GM12878 (cell line): Measurements from ENCODE around the gene CCNA2. TPM values are rescaled to one million over a fixed set of nuclear protein-coding genes. Genes with fewer than 3 reads are reported as not detected.

Experiments used
- CBX3 ChIP-seq: fragments of 200-600 bp; sonication (generic); IDR thresholded peaks from 2 replicates; pipeline ENCODE4 v1.6.1; 2016; ENCODE audit warnings: low read depth, borderline replicate concordance
- DPF2 ChIP-seq: fragments of 450-650 bp; IDR thresholded peaks from 2 replicates; pipeline ENCODE4 v1.6.1; 2017; ENCODE audit warnings: mild to moderate bottlenecking
- EGR1 ChIP-seq, 2 experiments: IDR thresholded peaks; 1 replicate in 1 of 2; 2 replicates in 1 of 2; pipeline ENCODE4 v1.6.1; 2011 to 2012; ENCODE audit warnings: low read depth in 2 of 2, low read length in 2 of 2, borderline replicate concordance in 1 of 2, mild to moderate bottlenecking in 1 of 2, moderate library complexity in 1 of 2
- FOXK2 ChIP-seq: fragments of 450-650 bp; IDR thresholded peaks from 2 replicates; pipeline ENCODE4 v1.6.1; 2017; ENCODE audit warnings: mild to moderate bottlenecking, moderate library complexity
- MLLT1 ChIP-seq: fragments of 450-650 bp; IDR thresholded peaks from 2 replicates; pipeline ENCODE4 v1.6.1; 2016; ENCODE audit warnings: mild to moderate bottlenecking
- MYB ChIP-seq: fragments of 150-350 bp; IDR thresholded peaks from 2 replicates; pipeline ENCODE4 v1.6.1; 2014; ENCODE audit warnings: mild to moderate bottlenecking, low read depth, low read length, borderline replicate concordance
- NR2C2 ChIP-seq: IDR thresholded peaks from 2 replicates; pipeline ENCODE4 v1.6.1; 2011; ENCODE audit warnings: borderline replicate concordance, low read depth; ENCODE audit not compliant: control insufficient read depth, insufficient read length
- POLR2A ChIP-seq: IDR thresholded peaks from 2 replicates; pipeline ENCODE4 v1.6.1; 2011; ENCODE audit warnings: low read depth, mild to moderate bottlenecking, low read length
- POU2F2 ChIP-seq: IDR thresholded peaks from 3 replicates; pipeline ENCODE4 v1.6.1; 2011; ENCODE audit warnings: low read depth, mild to moderate bottlenecking, low read length, borderline replicate concordance
- RAD51 ChIP-seq: fragments of 450-650 bp; IDR thresholded peaks from 2 replicates; pipeline ENCODE4 v1.6.1; 2016; ENCODE audit warnings: moderate library complexity, mild to moderate bottlenecking, inconsistent platforms
- RFX5 ChIP-seq: IDR thresholded peaks from 2 replicates; pipeline ENCODE4 v1.6.1; 2011; ENCODE audit warnings: low read depth, low read length, improper control_type of control experiment
- STAT1 ChIP-seq: fragments of 450-650 bp; conservative IDR thresholded peaks from 2 replicates; pipeline ENCODE4 v1.6.1; 2014; ENCODE audit warnings: antibody characterized with exemption, mild to moderate bottlenecking
- SUZ12 ChIP-seq: fragments of 200-600 bp; sonication (generic); IDR thresholded peaks from one replicate; pipeline ENCODE4 v1.6.1; 2018; ENCODE audit warnings: antibody characterized with exemption, mild to moderate bottlenecking; ENCODE audit not compliant: unreplicated experiment
- TAF1 ChIP-seq: IDR thresholded peaks from 2 replicates; pipeline ENCODE4 v1.6.1; 2011; ENCODE audit warnings: mild to moderate bottlenecking, low read depth, low read length, borderline replicate concordance
- ZNF217 ChIP-seq: fragments of 450-650 bp; IDR thresholded peaks from 2 replicates; pipeline ENCODE4 v1.6.1; 2017; ENCODE audit warnings: antibody characterized with exemption, mild to moderate bottlenecking
- ZNF687 ChIP-seq: fragments of 450-650 bp; IDR thresholded peaks from 2 replicates; pipeline ENCODE4 v1.6.1; 2017; ENCODE audit warnings: mild to moderate bottlenecking, moderate library complexity
- ZSCAN29 ChIP-seq: fragments of 450-650 bp; IDR thresholded peaks from 2 replicates; pipeline ENCODE4 v1.6.1; 2017; ENCODE audit warnings: mild to moderate bottlenecking, moderate library complexity
- polyA plus RNA-seq, 11 experiments: library from polyadenylated mRNA; depleted of rRNA in 4 of 11; unstranded in 6 of 11; stranded (reverse) in 5 of 11; fragments of >200 nt; fragmentation: Nextera tagmentation in 4 of 11; fragmentation: Illumina TruSeq in 1 of 11; extraction: Ambion mirVana in 4 of 11; extraction: Trizol in 1 of 11; gene quantifications; 1 replicate in 1 of 11; 2 replicates in 10 of 11; pipeline versions ENCODE4 v1.2.1 to v1.2.3, GENCODE V29; 2011 to 2016; ENCODE audit warnings: inconsistent platforms in 2 of 11, missing spikeins in 2 of 11, low read depth in 1 of 11
- total RNA-seq, 4 experiments: library from RNA; depleted of rRNA in 3 of 4; stranded (reverse); fragments of >200 nt in 3 of 4; fragmentation: Illumina TruSeq in 1 of 4; extraction: Trizol in 1 of 4; gene quantifications; 2 replicates each; pipeline versions ENCODE4 v1.2.1 to v1.2.3, GENCODE V29; 2013 to 2021
- TF ChIP-seq, protein P1 (sequence below): IDR thresholded peaks from 2 replicates; pipeline ENCODE4 v1.6.1; 2011; ENCODE audit warnings: low read depth, low read length, improper control_type of control experiment, borderline replicate concordance
- TF ChIP-seq, protein P2 (sequence below): IDR thresholded peaks from 2 replicates; pipeline ENCODE4 v1.6.1; 2011; ENCODE audit warnings: borderline replicate concordance, low read depth, mild to moderate bottlenecking, moderate library complexity, mixed read lengths, low read length; ENCODE audit not compliant: insufficient read depth; ENCODE audit errors: extremely low read length
- TF ChIP-seq, protein P3 (sequence below): fragments of 450-650 bp; IDR thresholded peaks from 2 replicates; pipeline ENCODE4 v1.6.1; 2018; ENCODE audit warnings: mild to moderate bottlenecking, low read depth, moderate library complexity; ENCODE audit not compliant: partially characterized antibody

CCNA2 gene
- total and polyA plus RNA-seq, 10 of the 15 experiments (the other 5 are each of a cell fraction or from before 2014, with no cell fraction given), result 21.8 to 153 (median 94.5) TPM

- TF ChIP-seq ZNF687 (no peak), NR2C2 (no peak), RFX5 (no peak), RAD51 (no peak), POU2F2 (no peak), TAF1 (0 out of 2 replicates have a peak, but pooled peaks have one; percentile 33), DPF2 (no peak), POLR2A (no peak), ZNF217 (no peak), MYB (no peak), EGR1 (IDR thresholded peaks at IDR 0.05; ENCODE audit: borderline replicate concordance in 1 of 2, low read depth in 2 of 2, low read length in 2 of 2) (no peak), FOXK2 (no peak), STAT1 (no peak), CBX3 (no peak), SUZ12 (no peak), MLLT1 (no peak), ZSCAN29 (no peak)
- TF ChIP-seq, protein P1, sequence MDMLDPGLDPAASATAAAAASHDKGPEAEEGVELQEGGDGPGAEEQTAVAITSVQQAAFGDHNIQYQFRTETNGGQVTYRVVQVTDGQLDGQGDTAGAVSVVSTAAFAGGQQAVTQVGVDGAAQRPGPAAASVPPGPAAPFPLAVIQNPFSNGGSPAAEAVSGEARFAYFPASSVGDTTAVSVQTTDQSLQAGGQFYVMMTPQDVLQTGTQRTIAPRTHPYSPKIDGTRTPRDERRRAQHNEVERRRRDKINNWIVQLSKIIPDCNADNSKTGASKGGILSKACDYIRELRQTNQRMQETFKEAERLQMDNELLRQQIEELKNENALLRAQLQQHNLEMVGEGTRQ, result no peak
- TF ChIP-seq, protein P2, sequence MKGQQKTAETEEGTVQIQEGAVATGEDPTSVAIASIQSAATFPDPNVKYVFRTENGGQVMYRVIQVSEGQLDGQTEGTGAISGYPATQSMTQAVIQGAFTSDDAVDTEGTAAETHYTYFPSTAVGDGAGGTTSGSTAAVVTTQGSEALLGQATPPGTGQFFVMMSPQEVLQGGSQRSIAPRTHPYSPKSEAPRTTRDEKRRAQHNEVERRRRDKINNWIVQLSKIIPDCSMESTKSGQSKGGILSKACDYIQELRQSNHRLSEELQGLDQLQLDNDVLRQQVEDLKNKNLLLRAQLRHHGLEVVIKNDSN, result no peak
- TF ChIP-seq, protein P3, sequence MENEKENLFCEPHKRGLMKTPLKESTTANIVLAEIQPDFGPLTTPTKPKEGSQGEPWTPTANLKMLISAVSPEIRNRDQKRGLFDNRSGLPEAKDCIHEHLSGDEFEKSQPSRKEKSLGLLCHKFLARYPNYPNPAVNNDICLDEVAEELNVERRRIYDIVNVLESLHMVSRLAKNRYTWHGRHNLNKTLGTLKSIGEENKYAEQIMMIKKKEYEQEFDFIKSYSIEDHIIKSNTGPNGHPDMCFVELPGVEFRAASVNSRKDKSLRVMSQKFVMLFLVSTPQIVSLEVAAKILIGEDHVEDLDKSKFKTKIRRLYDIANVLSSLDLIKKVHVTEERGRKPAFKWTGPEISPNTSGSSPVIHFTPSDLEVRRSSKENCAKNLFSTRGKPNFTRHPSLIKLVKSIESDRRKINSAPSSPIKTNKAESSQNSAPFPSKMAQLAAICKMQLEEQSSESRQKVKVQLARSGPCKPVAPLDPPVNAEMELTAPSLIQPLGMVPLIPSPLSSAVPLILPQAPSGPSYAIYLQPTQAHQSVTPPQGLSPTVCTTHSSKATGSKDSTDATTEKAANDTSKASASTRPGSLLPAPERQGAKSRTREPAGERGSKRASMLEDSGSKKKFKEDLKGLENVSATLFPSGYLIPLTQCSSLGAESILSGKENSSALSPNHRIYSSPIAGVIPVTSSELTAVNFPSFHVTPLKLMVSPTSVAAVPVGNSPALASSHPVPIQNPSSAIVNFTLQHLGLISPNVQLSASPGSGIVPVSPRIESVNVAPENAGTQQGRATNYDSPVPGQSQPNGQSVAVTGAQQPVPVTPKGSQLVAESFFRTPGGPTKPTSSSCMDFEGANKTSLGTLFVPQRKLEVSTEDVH, result no peak
These were observed 733 bp downstream of the CCNA2 start (continued) for GRCh38 chr4:121822796-121823504.
